ENCODE data around the gene WDR76. TPM values are rescaled to one million over a fixed set of nuclear protein-coding genes. Genes with fewer than 3 reads are reported as not detected.

WDR76 gene
- total RNA-seq, 4 donors from 2014 or later, result 2.7 to 21.5 (median 4.1) TPM

- no peak for DNase-seq
- Histone ChIP-seq H3K36me3 (no peaks in the 10 kb centered on the region), H3K27me3 (no peaks in the 10 kb centered on the region), H3K9me3 (no peaks in the 10 kb centered on the region), H3K27ac (no peak overlapping the region), H3K4me1 (no peaks in the 10 kb centered on the region), H3K4me3 (no peak overlapping the region)
- no peak for TF ChIP-seq POLR2A (IDR thresholded peaks at IDR 0.05)
These were observed 81.8 kb downstream of the WDR76 start for GRCh38 chr15:43908516-43909050.

GRCh38 chr15:43911235-43911781 lies 84.5 kb downstream of the WDR76 start:
- no peak overlapping the region for H3K4me3 ChIP-seq
- H3K36me3 ChIP-seq, result no peaks in the 10 kb centered on the region
- no peak overlapping the region for H3K27ac ChIP-seq
- no peaks in the 10 kb centered on the region for H3K27me3 ChIP-seq
- H3K4me1 ChIP-seq, result no peaks in the 10 kb centered on the region
- H3K9me3 ChIP-seq, result no peaks in the 10 kb centered on the region
- no peak for DNase-seq
- no peak for TF ChIP-seq POLR2A (IDR thresholded peaks at IDR 0.05)
- no peak for TF ChIP-seq CTCF (IDR thresholded peaks at IDR 0.05)

- DNase-seq, result no peak
- Histone ChIP-seq H3K4me1 (no peaks in the 10 kb centered on the region), H3K36me3 (no peaks in the 10 kb centered on the region), H3K4me3 (no peak overlapping the region), H3K9me3 (no peaks in the 10 kb centered on the region), H3K27ac (no peak overlapping the region), H3K27me3 (no peaks in the 10 kb centered on the region)
- TF ChIP-seq CTCF (IDR thresholded peaks at IDR 0.05) (no peak), POLR2A (IDR thresholded peaks at IDR 0.05) (no peak)
These were observed 85.4 kb downstream of the WDR76 start for GRCh38 chr15:43912208-43912607.

- TF ChIP-seq POLR2A (IDR thresholded peaks at IDR 0.05) (no peak), CTCF (IDR thresholded peaks at IDR 0.05) (no peak)
- Histone ChIP-seq H3K9me3 (no peaks in the 10 kb centered on the region), H3K4me3 (no peak overlapping the region), H3K27me3 (no peaks in the 10 kb centered on the region), H3K36me3 (no peaks in the 10 kb centered on the region), H3K4me1 (no peaks in the 10 kb centered on the region), H3K27ac (no peak overlapping the region)
- DNase-seq, result no peak
These were observed 86.4 kb downstream of the WDR76 start for GRCh38 chr15:43913026-43913780.

GRCh38 chr15:43913941-43914340 lies 87.1 kb downstream of the WDR76 start:
- no peak overlapping the region for H3K27ac ChIP-seq
- H3K4me3 ChIP-seq, result no peak overlapping the region
- H3K36me3 ChIP-seq, result no peaks in the 10 kb centered on the region
- TF ChIP-seq CTCF (IDR thresholded peaks at IDR 0.05) (no peak), POLR2A (IDR thresholded peaks at IDR 0.05) (no peak)
- H3K9me3 ChIP-seq, result no peaks in the 10 kb centered on the region
- DNase-seq, result no peak
- no peaks in the 10 kb centered on the region for H3K27me3 ChIP-seq
- H3K4me1 ChIP-seq, result no peaks in the 10 kb centered on the region

GRCh38 chr15:43915631-43916325 lies 89.0 kb downstream of the WDR76 start:
- no peaks in the 10 kb centered on the region for H3K9me3 ChIP-seq
- TF ChIP-seq CTCF (IDR thresholded peaks at IDR 0.05), result no peak
- TF ChIP-seq POLR2A (IDR thresholded peaks at IDR 0.05), result no peak
- no peak for DNase-seq
- H3K36me3 ChIP-seq, result no peaks in the 10 kb centered on the region
- H3K27ac ChIP-seq, result no peak overlapping the region
- no peaks in the 10 kb centered on the region for H3K27me3 ChIP-seq
- no peaks in the 10 kb centered on the region for H3K4me1 ChIP-seq
- H3K4me3 ChIP-seq, result no peak overlapping the region

Measured in Peyer's patch (tissue), 4 donors.